Liver (tissue), 9 donors: ENCODE data around the gene ACTR1B. TPM values are rescaled to one million over a fixed set of nuclear protein-coding genes. Genes with fewer than 3 reads are reported as not detected.

Source experiments
- DNase-seq: peaks from one replicate; pipeline ENCODE4 v3.0.0-alpha.2; 2017; ENCODE audit warnings: low spot score
- H3K27ac ChIP-seq, 2 donors: one replicate each; pipeline ENCODE4 v1.7.0; 2013; ENCODE audit warnings: inconsistent platforms in 2 of 2, low read length in 2 of 2, control low read depth in 1 of 2, low read depth in 1 of 2, mild to moderate bottlenecking in 1 of 2
- H3K27me3 ChIP-seq, 4 donors: one replicate each; pipeline versions ENCODE4 v1.6.1 to v1.7.0; 2013; ENCODE audit warnings: low read length in 3 of 4, inconsistent platforms in 1 of 4, mild to moderate bottlenecking in 1 of 4, moderate library complexity in 1 of 4; ENCODE audit not compliant: control insufficient read depth in 4 of 4, insufficient read depth in 4 of 4
- H3K36me3 ChIP-seq, 4 donors: one replicate each; pipeline versions ENCODE4 v1.6.1 to v1.7.0; 2013; ENCODE audit warnings: low read length in 3 of 4, mild to moderate bottlenecking in 3 of 4, low read depth in 1 of 4, moderate library complexity in 1 of 4; ENCODE audit not compliant: control insufficient read depth in 4 of 4, insufficient read depth in 3 of 4
- H3K4me1 ChIP-seq, 4 donors: one replicate each; pipeline versions ENCODE4 v1.6.1 to v1.7.0; 2013; ENCODE audit warnings: low read length in 3 of 4, mild to moderate bottlenecking in 3 of 4, moderate library complexity in 1 of 4; ENCODE audit not compliant: control insufficient read depth in 4 of 4, insufficient read depth in 4 of 4
- H3K4me3 ChIP-seq, 3 donors: one replicate each; pipeline versions ENCODE4 v1.6.1 to v1.7.0; 2013; ENCODE audit warnings: low read length in 3 of 3, control low read depth in 1 of 3, low read depth in 1 of 3, mild to moderate bottlenecking in 1 of 3
- H3K9ac ChIP-seq, 2 donors: one replicate each; pipeline ENCODE4 v1.7.0; 2013; ENCODE audit warnings: low read length in 2 of 2, mild to moderate bottlenecking in 2 of 2, moderate library complexity in 2 of 2, control low read depth in 1 of 2, low read depth in 1 of 2
- H3K9me3 ChIP-seq, 4 donors: one replicate each; pipeline versions ENCODE4 v1.6.1 to v1.7.0; 2013; ENCODE audit warnings: low read length in 3 of 4; ENCODE audit not compliant: control insufficient read depth in 4 of 4
- EGR1 ChIP-seq, 2 donors: IDR thresholded peaks; 2 replicates each; pipeline ENCODE4 v1.6.1; 2016 to 2018; ENCODE audit warnings: antibody characterized with exemption in 2 of 2, low read depth in 2 of 2
- FOXA1 ChIP-seq: IDR thresholded peaks from 2 replicates; pipeline ENCODE4 v1.6.1; 2016; ENCODE audit warnings: antibody characterized with exemption
- FOXA2 ChIP-seq: IDR thresholded peaks from 2 replicates; pipeline ENCODE4 v1.6.1; 2016; ENCODE audit warnings: antibody characterized with exemption
- GABPA ChIP-seq, 2 donors: IDR thresholded peaks in 1 of 2; conservative IDR thresholded peaks in 1 of 2; 2 replicates each; pipeline ENCODE4 v1.6.1; 2016; ENCODE audit warnings: antibody characterized with exemption in 2 of 2, mild to moderate bottlenecking in 1 of 2, moderate library complexity in 1 of 2
- HNF4A ChIP-seq, 2 donors: conservative IDR thresholded peaks; 2 replicates each; pipeline ENCODE4 v1.6.1; 2016; ENCODE audit warnings: antibody characterized with exemption in 2 of 2, mild to moderate bottlenecking in 2 of 2
- HNF4G ChIP-seq: IDR thresholded peaks from 2 replicates; pipeline ENCODE4 v1.6.1; 2016; ENCODE audit warnings: antibody characterized with exemption
- JUND ChIP-seq, 2 donors: IDR thresholded peaks; 2 replicates each; pipeline ENCODE4 v1.6.1; 2016; ENCODE audit warnings: antibody characterized with exemption in 2 of 2
- NR2F2 ChIP-seq: IDR thresholded peaks from 2 replicates; pipeline ENCODE4 v1.6.1; 2016; ENCODE audit warnings: antibody characterized with exemption
- RAD21 ChIP-seq, 2 donors: IDR thresholded peaks; 2 replicates each; pipeline ENCODE4 v1.6.1; 2016; ENCODE audit warnings: antibody characterized with exemption in 2 of 2, mild to moderate bottlenecking in 2 of 2
- RXRA ChIP-seq, 2 donors: IDR thresholded peaks; 2 replicates each; pipeline ENCODE4 v1.6.1; 2017 to 2018; ENCODE audit warnings: antibody characterized with exemption in 2 of 2, mild to moderate bottlenecking in 1 of 2
- TAF1 ChIP-seq: conservative IDR thresholded peaks from 2 replicates; pipeline ENCODE4 v1.6.1; 2016; ENCODE audit warnings: antibody characterized with exemption, mild to moderate bottlenecking
- YY1 ChIP-seq: IDR thresholded peaks from 2 replicates; pipeline ENCODE4 v1.6.1; 2016; ENCODE audit warnings: antibody characterized with exemption, mild to moderate bottlenecking
- WGBS: extraction: QIAGEN DNeasy Blood & Tissue Kit; methylation state at CpG from one replicate; pipeline ENCODE4 v1.1.7; 2013; 5-methylcytosine and 5-hydroxymethylcytosine counted together
- polyA plus RNA-seq, 2 donors: library from polyadenylated mRNA; stranded (reverse) in 1 of 2; unstranded in 1 of 2; fragments of 200-250 nt in 1 of 2; fragments of >200 nt in 1 of 2; fragmentation: Nextera tagmentation in 1 of 2; extraction: Ambion mirVana in 1 of 2; gene quantifications; one replicate each; pipeline versions ENCODE4 v1.2.1 to v1.2.3, GENCODE V29; 2013 to 2015
- total RNA-seq, 2 donors: library from RNA; depleted of rRNA; stranded (reverse); fragments of >200 nt; gene quantifications; one replicate each; pipeline ENCODE4 v1.2.3, GENCODE V29; 2014
- TF ChIP-seq, protein P1 (sequence below): IDR thresholded peaks from 2 replicates; pipeline ENCODE4 v1.6.1; 2016; ENCODE audit warnings: antibody characterized with exemption
- TF ChIP-seq, protein P2 (sequence below): IDR thresholded peaks from 2 replicates; pipeline ENCODE4 v1.6.1; 2016; ENCODE audit warnings: antibody characterized with exemption
- TF ChIP-seq, protein P3 (sequence below): fragments of 150-350 bp; IDR thresholded peaks from 2 replicates; pipeline ENCODE4 v1.5.1; 2017; ENCODE audit warnings: improper control_type of control experiment, low read depth, low read length; ENCODE audit not compliant: missing input control
- TF ChIP-seq, protein P4 (sequence below): IDR thresholded peaks from 2 replicates; pipeline ENCODE4 v1.6.1; 2016; ENCODE audit warnings: antibody characterized with exemption, mild to moderate bottlenecking
- TF ChIP-seq, protein P5 (sequence below): IDR thresholded peaks from 2 replicates; pipeline ENCODE4 v1.6.1; 2016; ENCODE audit warnings: antibody characterized with exemption
- donor health status: healthy.
- donor health status: healthy.
- donor health status: healthy.
- donor health status: healthy.
- donor health status: healthy.

Gene ACTR1B
- total and polyA plus RNA-seq, 4 donors: 15.3 to 35.8 (median 28.8) TPM

DNA sequence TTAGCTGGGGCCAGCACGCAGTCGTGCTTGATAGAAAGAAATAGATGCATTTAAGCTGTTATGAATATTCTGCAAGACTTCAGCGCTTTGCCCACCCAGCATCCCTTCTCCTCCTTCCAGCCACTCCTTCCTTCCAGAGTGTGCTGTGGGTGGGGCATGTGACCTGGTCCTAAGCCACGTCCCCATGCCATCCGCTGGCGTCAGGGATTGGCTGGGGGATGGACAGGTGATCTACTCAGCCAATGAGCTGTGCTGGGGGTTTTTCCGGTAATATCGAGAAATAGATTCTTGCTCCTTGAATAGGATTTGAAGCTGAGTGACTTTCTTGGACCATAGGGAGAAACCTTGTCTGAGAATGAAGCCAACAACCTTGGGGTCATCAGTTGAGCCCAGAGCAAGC, 44.8 kb upstream of the ACTR1B start:
- no peak for TF ChIP-seq TAF1
- TF ChIP-seq JUND (IDR thresholded peaks at IDR 0.05): no peak
- TF ChIP-seq NR2F2: no peak
- TF ChIP-seq HNF4A (conservative IDR thresholded peaks at IDR 0.05): no peak
- TF ChIP-seq HNF4G: no peak
- TF ChIP-seq, protein P1, sequence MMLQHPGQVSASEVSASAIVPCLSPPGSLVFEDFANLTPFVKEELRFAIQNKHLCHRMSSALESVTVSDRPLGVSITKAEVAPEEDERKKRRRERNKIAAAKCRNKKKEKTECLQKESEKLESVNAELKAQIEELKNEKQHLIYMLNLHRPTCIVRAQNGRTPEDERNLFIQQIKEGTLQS: no peak
- TF ChIP-seq, protein P2, sequence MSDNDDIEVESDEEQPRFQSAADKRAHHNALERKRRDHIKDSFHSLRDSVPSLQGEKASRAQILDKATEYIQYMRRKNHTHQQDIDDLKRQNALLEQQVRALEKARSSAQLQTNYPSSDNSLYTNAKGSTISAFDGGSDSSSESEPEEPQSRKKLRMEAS: no peak
- no peak for TF ChIP-seq RAD21 (IDR thresholded peaks at IDR 0.05)
- no peak for TF ChIP-seq YY1
- TF ChIP-seq, protein P3, sequence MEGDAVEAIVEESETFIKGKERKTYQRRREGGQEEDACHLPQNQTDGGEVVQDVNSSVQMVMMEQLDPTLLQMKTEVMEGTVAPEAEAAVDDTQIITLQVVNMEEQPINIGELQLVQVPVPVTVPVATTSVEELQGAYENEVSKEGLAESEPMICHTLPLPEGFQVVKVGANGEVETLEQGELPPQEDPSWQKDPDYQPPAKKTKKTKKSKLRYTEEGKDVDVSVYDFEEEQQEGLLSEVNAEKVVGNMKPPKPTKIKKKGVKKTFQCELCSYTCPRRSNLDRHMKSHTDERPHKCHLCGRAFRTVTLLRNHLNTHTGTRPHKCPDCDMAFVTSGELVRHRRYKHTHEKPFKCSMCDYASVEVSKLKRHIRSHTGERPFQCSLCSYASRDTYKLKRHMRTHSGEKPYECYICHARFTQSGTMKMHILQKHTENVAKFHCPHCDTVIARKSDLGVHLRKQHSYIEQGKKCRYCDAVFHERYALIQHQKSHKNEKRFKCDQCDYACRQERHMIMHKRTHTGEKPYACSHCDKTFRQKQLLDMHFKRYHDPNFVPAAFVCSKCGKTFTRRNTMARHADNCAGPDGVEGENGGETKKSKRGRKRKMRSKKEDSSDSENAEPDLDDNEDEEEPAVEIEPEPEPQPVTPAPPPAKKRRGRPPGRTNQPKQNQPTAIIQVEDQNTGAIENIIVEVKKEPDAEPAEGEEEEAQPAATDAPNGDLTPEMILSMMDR: no peak
- TF ChIP-seq, protein P4, sequence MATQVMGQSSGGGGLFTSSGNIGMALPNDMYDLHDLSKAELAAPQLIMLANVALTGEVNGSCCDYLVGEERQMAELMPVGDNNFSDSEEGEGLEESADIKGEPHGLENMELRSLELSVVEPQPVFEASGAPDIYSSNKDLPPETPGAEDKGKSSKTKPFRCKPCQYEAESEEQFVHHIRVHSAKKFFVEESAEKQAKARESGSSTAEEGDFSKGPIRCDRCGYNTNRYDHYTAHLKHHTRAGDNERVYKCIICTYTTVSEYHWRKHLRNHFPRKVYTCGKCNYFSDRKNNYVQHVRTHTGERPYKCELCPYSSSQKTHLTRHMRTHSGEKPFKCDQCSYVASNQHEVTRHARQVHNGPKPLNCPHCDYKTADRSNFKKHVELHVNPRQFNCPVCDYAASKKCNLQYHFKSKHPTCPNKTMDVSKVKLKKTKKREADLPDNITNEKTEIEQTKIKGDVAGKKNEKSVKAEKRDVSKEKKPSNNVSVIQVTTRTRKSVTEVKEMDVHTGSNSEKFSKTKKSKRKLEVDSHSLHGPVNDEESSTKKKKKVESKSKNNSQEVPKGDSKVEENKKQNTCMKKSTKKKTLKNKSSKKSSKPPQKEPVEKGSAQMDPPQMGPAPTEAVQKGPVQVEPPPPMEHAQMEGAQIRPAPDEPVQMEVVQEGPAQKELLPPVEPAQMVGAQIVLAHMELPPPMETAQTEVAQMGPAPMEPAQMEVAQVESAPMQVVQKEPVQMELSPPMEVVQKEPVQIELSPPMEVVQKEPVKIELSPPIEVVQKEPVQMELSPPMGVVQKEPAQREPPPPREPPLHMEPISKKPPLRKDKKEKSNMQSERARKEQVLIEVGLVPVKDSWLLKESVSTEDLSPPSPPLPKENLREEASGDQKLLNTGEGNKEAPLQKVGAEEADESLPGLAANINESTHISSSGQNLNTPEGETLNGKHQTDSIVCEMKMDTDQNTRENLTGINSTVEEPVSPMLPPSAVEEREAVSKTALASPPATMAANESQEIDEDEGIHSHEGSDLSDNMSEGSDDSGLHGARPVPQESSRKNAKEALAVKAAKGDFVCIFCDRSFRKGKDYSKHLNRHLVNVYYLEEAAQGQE: no peak
- TF ChIP-seq FOXA1: no peak
- no peak for TF ChIP-seq RXRA (IDR thresholded peaks at IDR 0.05)
- H3K4me3 ChIP-seq: no peak overlapping the region
- no peaks in the 10 kb centered on the region for H3K36me3 ChIP-seq
- 92% methylated on average over 8 of the region's 8 CpGs for WGBS
- no peak overlapping the region for H3K27ac ChIP-seq
- no peak overlapping the region for H3K9ac ChIP-seq
- peaks cover 0 to 3% (median 0%) of the 10 kb centered on the region in 4 donors for H3K4me1 ChIP-seq
- H3K27me3 ChIP-seq: no peaks in the 10 kb centered on the region
- no peaks in the 10 kb centered on the region for H3K9me3 ChIP-seq
- DNase-seq: no peak

DNA sequence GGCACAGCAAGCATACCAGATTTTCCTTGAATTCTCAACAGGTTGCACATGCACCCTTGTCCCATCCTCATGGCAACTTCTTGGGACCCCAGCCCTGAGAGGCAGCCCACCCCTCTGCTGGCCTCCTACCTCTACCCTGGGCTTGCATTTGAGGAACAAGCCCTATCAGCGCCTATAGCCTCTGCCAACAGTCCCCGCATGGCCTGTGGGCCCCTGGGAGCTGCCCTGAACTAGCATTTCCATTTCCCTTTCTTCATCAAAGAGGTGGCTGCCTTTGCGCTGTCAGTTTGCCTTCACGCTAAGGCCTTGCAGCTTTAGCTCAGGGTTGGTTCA, 44.2 kb upstream of the ACTR1B start:
- no peak overlapping the region for H3K4me3 ChIP-seq
- DNase-seq: no peak
- no peak overlapping the region for H3K27ac ChIP-seq
- no peaks in the 10 kb centered on the region for H3K36me3 ChIP-seq
- no peaks in the 10 kb centered on the region for H3K27me3 ChIP-seq
- H3K9ac ChIP-seq: no peak overlapping the region
- 83% methylated on average over 4 of the region's 4 CpGs for WGBS
- no peaks in the 10 kb centered on the region for H3K9me3 ChIP-seq
- peaks cover 0 to 3% (median 0%) of the 10 kb centered on the region in 4 donors for H3K4me1 ChIP-seq
- TF ChIP-seq, protein P3: no peak
- TF ChIP-seq, protein P5, sequence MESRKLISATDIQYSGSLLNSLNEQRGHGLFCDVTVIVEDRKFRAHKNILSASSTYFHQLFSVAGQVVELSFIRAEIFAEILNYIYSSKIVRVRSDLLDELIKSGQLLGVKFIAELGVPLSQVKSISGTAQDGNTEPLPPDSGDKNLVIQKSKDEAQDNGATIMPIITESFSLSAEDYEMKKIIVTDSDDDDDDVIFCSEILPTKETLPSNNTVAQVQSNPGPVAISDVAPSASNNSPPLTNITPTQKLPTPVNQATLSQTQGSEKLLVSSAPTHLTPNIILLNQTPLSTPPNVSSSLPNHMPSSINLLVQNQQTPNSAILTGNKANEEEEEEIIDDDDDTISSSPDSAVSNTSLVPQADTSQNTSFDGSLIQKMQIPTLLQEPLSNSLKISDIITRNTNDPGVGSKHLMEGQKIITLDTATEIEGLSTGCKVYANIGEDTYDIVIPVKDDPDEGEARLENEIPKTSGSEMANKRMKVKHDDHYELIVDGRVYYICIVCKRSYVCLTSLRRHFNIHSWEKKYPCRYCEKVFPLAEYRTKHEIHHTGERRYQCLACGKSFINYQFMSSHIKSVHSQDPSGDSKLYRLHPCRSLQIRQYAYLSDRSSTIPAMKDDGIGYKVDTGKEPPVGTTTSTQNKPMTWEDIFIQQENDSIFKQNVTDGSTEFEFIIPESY: no peak
- TF ChIP-seq HNF4G (no peak), TAF1 (no peak), NR2F2 (no peak), JUND (IDR thresholded peaks at IDR 0.05) (no peak), RXRA (IDR thresholded peaks at IDR 0.05) (no peak), YY1 (no peak), GABPA (IDR thresholded peaks at IDR 0.05 in 1 of 2, conservative IDR thresholded peaks at IDR 0.05 in 1 of 2) (no peak), RAD21 (IDR thresholded peaks at IDR 0.05) (no peak), HNF4A (conservative IDR thresholded peaks at IDR 0.05) (no peak), EGR1 (IDR thresholded peaks at IDR 0.05; ENCODE audit: low read depth in 2 of 2) (no peak), FOXA2 (no peak), FOXA1 (no peak)
- TF ChIP-seq, protein P1: no peak
- TF ChIP-seq, protein P4: no peak
